ENCODE results near the gene IL32.

IL32 gene

GRCh38 chr16:3065069-3065741, at the start of gene IL32:
TSS of gene IL32 (plus strand) at chr16:3065640. CDS start at chr16:3065812, 172 bp downstream.
- FAIRE-seq = no peak

GRCh38 chr16:3015865-3016521, 49.4 kb upstream of the IL32 start:
- no peak for FAIRE-seq

- FAIRE-seq = no peak
These were observed 48.1 kb upstream of the IL32 start for GRCh38 chr16:3017344-3017743.

GRCh38 chr16:3017794-3018506, 47.5 kb upstream of the IL32 start, which contains the start of gene CLDN6:
TSS of gene CLDN6 (minus strand) at chr16:3018183. CDS start at chr16:3016021, 2,162 bp downstream.
- no peak for FAIRE-seq

- no peak for FAIRE-seq
These were observed 45.7 kb upstream of the IL32 start for GRCh38 chr16:3019594-3020246.

- no peak for FAIRE-seq
These were observed 45.2 kb upstream of the IL32 start, which contains the start of gene TNFRSF12A for GRCh38 chr16:3020247-3020603. TSS of gene TNFRSF12A (plus strand) at chr16:3020368. CDS start at chr16:3020398, 30 bp downstream.

- no peak for FAIRE-seq
These were observed 44.6 kb upstream of the IL32 start for GRCh38 chr16:3020604-3021448.

GRCh38 chr16:3021449-3022207, 43.8 kb upstream of the IL32 start:
- peak; percentile 85 for FAIRE-seq

GRCh38 chr16:3022208-3022683, 43.2 kb upstream of the IL32 start:
- peak; percentile 71 for FAIRE-seq

GRCh38 chr16:3022684-3023414, 42.6 kb upstream of the IL32 start:
- FAIRE-seq = no peak

- FAIRE-seq = peak; percentile 9
These were observed 42.1 kb upstream of the IL32 start for GRCh38 chr16:3023415-3023668.

- peak; percentile 91 for FAIRE-seq
These were observed 41.6 kb upstream of the IL32 start, which contains the start of the genes HCFC1R1 and THOC6 for GRCh38 chr16:3023669-3024478. TSS of gene HCFC1R1 (minus strand) at chr16:3023942. CDS start at chr16:3023941, 1 bp downstream. TSS of gene THOC6 (plus strand) at chr16:3024035. CDS start at chr16:3024327, 292 bp downstream.

- FAIRE-seq = no peak
These were observed 40.1 kb upstream of the IL32 start for GRCh38 chr16:3025032-3026002.

- no peak for FAIRE-seq
These were observed 39.4 kb upstream of the IL32 start for GRCh38 chr16:3026003-3026378.

GRCh38 chr16:3026609-3027488, 38.6 kb upstream of the IL32 start:
- no peak for FAIRE-seq

GRCh38 chr16:3027489-3027795, 38.0 kb upstream of the IL32 start:
- FAIRE-seq = no peak

GRCh38 chr16:3027983-3028715, 37.3 kb upstream of the IL32 start:
- FAIRE-seq = no peak
